Sciatic nerve (tissue), 2 donors: ENCODE data around the gene ZNF618. TPM values are rescaled to one million over a fixed set of nuclear protein-coding genes. Genes with fewer than 3 reads are reported as not detected.
A peak's percentile ranks its signal among the peaks of the same experiment; 100 is the strongest.

Experiments
- ATAC-seq: fragments of 200-7000 bp; cut with Tn5 transposase; one replicate; pipeline ENCODE4 v1.9.1; 2020; ENCODE audit warnings: mild to moderate bottlenecking, moderate library complexity
- DNase-seq: peaks from one replicate; pipeline ENCODE4 v3.0.0-alpha.2; 2020; ENCODE audit warnings: low spot score
- intact Hi-C: fragments of 100-400 bp; cut with DNase I; formaldehyde crosslinking; loops from one replicate; pipeline ENCODE4 v1.14.2; 2022
- total RNA-seq: library from RNA; stranded (reverse); fragmentation: NEBNext Ultra II Directional; extraction: Animal tissue kit (Norgen Biotek cat#: 25700); gene quantifications from one replicate; pipeline ENCODE4 v1.2.1, GENCODE V29; 2021
- donor health status: DM: no; HTN: no; CAD: no.
- donor health status: DM: no; HTN: no; CAD: no.

ZNF618 gene
- total RNA-seq = 15.5 TPM

DNA sequence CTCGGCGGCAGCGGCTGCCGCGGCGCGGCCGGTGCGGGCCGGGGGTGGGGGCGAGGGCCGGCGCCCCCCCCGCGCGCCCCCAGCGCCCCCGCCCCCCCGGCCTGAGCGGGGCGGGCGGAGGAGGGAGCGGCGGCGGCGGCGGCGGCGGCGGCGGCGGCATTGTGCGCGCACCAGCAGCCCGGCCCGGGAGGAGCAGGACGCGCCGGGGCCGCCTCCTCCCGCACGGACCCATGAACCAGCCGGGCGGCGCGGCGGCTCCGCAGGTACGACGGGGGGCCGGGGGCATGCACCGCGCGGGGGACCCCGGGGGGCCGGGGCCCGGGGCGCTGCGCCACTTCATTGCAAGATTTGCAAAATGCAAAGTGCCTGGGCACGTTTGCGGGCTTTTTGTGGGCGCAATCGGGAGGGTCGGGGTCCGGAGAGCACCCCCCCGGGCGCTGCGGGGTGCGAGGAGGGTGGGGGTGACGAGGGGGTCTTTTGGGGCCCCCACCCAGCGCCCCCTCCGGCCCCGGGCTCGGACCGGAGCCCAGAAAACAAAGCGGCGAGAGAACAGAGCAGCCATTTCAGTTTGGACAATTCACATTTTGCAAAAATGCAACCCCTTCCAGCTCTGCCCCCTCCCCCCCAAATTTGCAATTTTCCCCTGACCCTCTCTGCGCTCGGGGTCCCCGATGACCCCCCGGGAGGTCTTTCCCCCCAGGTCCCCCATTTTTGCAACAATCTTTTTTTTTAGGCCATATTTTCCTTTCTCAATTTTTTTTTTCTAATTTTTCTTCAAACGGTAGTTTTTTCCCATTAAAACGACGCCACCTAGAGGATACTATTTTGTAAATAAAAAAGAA is at the start of gene ZNF618:
TSS of gene ZNF618 (plus strand) at position 159 of the 842 bp plus-strand sequence. CDS start at position 231, 72 bp downstream.
- intact Hi-C loops = no loop called here

GRCh38 chr9:113828221-113828620 is 47.9 kb upstream of the ZNF618 start:
- intact Hi-C loops = no loop called here
- DNase-seq (no peak), ATAC-seq (no peak)

More for the DNA sequence above, at the start of gene ZNF618:
- DNase-seq = peak; percentile 59
- ATAC-seq = peak; percentile 41

DNA sequence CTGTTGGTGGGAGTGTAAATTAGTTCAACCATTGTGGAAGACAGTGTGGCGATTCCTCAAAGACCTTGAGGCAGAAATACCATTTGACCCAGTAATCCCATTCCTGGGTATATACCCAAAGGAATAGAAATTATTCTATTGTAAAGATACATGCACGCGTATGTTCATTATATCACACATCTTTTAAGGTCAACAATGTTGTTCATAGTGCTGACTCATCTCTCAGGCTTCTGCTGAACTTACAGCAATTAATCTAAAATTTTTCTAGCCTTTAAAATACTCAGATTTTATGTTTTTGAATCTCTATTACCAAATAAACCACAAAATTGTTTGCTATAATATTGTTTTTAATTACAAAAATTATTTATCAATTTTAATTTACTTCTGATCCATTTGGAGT is 38.8 kb upstream of the ZNF618 start:
- no peak for ATAC-seq
- no peak for DNase-seq
- intact Hi-C loops = no loop called here

DNA sequence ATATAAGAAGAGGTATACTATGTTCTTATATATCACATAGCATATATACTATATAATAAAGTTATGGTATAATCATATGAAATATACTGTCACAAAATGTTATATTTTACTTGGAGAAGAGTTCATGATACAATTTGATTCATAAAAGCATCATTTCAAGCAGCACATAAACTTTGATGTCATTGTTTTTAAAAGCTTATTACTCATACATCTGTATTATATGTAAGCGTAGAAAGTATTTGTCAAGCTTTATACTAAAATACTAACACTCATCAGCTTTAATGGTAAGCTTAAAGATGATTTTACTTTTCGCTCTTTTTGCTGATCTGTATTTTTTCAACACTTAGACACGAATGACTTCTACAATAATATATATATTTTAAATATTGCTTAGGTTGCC is 34.0 kb upstream of the ZNF618 start:
- ATAC-seq (no peak), DNase-seq (no peak)
- intact Hi-C loops = no loop called here

GRCh38 chr9:113844466-113844865 is 31.6 kb upstream of the ZNF618 start:
- no peak for DNase-seq
- no peak for ATAC-seq
- intact Hi-C loops = no loop called here

- intact Hi-C loops = no loop called here
- DNase-seq (no peak), ATAC-seq (no peak)
Observed at GRCh38 chr9:113851359-113851758, 24.8 kb upstream of the ZNF618 start.

GRCh38 chr9:113851873-113852272 is 24.2 kb upstream of the ZNF618 start:
- intact Hi-C loops = no loop called here
- DNase-seq = no peak
- no peak for ATAC-seq

DNA sequence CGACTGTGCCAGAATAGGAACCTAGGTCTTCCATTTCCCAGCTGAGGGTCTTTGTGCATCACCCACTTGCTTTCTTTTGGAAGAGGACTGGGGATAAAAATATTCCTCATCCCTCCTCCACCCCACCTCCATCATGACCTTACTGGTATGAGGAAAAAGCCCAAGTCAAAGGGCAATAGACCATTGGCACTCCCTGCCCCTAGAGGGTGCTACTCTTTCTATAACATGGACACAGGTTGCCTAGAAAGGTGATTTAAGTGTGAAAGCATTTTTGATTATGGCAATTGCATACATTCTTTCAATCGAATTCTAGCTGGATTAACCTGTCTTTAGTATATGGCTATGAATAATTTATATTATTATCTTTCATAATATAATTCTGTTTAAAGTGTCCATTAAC is 22.8 kb upstream of the ZNF618 start:
- no peak for ATAC-seq
- intact Hi-C loops = no loop called here

DNA sequence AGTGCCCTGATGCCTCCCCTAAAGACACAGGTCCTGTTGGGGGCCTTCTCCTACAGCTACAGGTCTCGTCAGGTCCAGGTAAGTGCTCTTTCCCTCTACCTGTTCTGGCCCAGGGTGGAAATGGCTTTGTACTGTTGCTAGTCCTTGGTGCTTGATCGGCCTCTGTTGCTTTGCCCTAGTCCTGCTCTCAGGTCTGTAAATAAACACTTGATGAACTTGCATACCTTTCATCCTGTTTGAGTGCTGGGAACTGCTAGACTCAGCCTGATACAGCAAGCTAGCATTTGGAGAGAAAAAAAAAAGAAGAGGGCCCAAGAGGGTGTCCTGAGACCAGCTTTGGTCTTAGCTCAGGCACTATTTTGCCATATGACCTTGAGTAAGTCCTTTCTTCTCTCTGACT is 21.8 kb upstream of the ZNF618 start:
- ATAC-seq (no peak), DNase-seq (no peak)
- intact Hi-C loops = no loop called here

More for the DNA sequence above, 22.8 kb upstream of the ZNF618 start:
- no peak for DNase-seq

DNA sequence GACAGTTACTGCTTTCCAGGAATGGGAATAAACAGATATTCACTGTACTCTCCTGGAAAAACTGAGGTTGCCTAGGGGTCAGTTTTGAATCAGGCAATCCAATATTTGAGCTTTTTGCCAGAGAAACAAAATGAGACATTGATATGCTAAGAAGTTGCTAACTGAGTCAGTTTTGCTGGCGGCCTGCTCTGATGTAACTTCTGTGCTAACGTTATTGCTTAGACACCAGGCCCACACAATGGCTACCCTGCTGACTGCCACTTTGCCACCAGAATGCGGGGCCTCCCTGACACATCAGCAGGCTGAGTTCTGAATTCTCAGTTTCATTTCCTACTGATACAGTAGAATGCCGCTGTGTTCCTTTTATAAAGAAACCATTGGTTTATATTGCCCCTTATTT is 18.2 kb upstream of the ZNF618 start:
- intact Hi-C loops = no loop called here
- DNase-seq = peak; percentile 62
- ATAC-seq = peak; percentile 63

GRCh38 chr9:113858282-113858681 is 17.8 kb upstream of the ZNF618 start:
- DNase-seq (no peak), ATAC-seq (no peak)
- intact Hi-C loops = no loop called here

DNA sequence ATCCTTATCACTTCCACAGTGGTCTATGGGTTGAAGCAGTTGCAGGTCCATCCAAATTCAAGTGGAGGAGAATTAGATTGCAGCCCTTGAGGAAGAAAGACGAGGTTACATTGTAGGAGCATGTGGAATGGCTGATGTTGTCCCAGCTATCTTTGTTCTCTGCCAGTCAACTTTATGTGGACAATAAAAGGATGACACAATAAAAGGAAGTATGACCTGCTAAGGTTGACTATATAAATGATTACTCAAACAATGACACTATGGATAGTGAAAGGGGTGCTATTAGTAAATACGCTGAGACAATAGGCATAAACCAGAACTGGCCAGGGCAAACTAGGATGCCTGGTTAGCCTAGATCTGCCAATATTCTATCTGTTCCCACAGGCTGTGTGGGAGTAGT is 12.8 kb upstream of the ZNF618 start:
- intact Hi-C loops = no loop called here
- DNase-seq = no peak
- ATAC-seq = no peak

DNA sequence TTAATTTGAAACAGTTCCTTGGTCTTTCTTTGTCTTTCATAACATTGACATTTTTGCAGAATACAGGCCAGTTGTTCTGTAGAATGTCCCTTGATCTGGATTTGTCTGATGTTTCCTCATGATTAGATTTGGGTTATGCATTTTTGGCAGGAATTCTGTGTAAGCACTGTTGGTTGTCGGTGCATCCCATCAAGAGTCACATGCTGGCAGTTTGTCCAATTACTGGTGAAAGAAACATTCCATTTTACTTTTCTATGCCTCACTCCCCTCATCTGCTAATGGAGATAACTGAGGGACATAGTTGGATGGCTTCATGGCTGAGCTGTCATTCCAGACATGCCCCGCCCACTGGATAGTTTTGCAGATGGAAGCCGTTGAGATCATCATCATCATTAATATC is 7.6 kb upstream of the ZNF618 start:
- ATAC-seq = no peak

DNA sequence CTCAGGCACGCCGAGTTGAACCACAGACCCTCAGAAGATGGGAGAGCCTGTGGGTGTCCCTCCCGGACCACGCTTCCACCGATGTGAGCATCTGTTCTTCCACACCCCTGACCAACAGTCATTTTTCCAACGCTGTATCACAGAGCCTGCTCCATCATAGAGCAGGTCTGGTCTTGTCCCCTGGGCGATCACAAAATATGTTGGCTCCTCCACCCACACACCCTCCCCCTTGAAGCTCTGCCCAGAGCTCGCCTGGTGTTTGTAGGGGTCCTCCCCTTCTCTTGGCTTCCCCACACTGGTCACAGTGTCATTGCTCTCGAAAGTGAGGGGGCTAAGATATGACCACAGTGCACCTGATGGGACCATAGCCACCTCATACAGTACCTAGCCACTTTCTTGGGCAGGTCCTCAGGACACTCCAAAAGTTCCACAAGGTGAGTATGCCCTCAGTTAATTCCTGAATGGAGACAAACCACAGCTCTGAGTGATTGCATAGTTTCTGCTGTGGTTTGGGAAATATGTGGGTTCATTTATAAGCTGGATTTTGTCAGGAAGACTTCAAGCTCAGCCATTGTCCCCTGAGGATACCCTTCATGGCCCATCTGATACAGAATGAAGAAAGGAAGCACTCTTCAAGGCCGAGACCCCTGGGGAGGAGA is 3.5 kb upstream of the ZNF618 start:
- intact Hi-C loops = no loop called here
- DNase-seq (no peak), ATAC-seq (no peak)

More for the DNA sequence above, 7.6 kb upstream of the ZNF618 start:
- DNase-seq = no peak
- intact Hi-C loops = no loop called here

- intact Hi-C loops = no loop called here
- no peak for DNase-seq
- no peak for ATAC-seq
Observed at GRCh38 chr9:113873446-113873845, 2.7 kb upstream of the ZNF618 start.

GRCh38 chr9:113873926-113874325 is 2.2 kb upstream of the ZNF618 start:
- ATAC-seq (no peak), DNase-seq (no peak)
- intact Hi-C loops = no loop called here

DNA sequence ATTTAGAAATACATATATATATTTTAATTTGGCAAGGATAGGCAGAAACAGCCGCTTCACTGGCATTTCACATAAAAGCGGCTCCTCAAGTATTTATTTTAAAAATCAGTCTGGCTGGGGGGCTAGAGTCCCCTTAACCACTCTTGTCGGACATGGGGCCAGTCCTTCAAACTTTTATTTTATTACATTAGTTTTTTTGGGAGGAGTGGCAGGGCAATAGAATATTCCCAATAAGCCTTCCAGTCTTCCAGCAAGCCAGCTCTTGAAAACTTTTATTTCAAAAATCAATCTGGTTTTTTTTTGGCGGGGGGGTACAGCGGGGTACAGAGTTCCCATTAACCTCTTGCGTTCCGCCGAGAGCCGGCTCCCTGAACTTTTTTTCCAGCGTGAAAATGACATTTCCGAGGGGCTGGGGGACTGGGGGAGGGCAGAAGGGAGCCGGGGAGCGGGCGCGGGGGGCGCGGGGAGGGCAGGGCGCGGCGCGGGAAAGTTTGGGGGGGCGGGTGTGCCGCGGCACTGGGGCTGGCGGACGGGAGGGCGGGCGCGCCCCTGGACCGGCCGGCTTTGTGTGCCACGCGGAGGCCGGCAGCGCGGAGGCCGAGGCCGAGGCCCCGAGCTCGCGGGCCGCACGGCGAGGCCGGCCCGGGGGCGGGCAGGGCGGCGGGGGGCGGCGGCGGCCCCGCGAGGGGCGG is 504 bp upstream of the ZNF618 start:
- peak; percentile 14 for ATAC-seq
- intact Hi-C loops = no loop called here
- no peak for DNase-seq

GRCh38 chr9:113876993-113877368 is 872 bp downstream of the ZNF618 start:
- DNase-seq (no peak), ATAC-seq (no peak)
- intact Hi-C loops = no loop called here

- intact Hi-C loops = no loop called here
- ATAC-seq (peak; percentile 74), DNase-seq (no peak)
Observed at GRCh38 chr9:113879318-113879717, 3.2 kb downstream of the ZNF618 start.

- DNase-seq = no peak
- no peak for ATAC-seq
- intact Hi-C loops = no loop called here
Observed at GRCh38 chr9:113879911-113880310, 3.8 kb downstream of the ZNF618 start.
